HT1080 (cell line): ENCODE results near the gene NFIX. TPM values are rescaled to one million over a fixed set of nuclear protein-coding genes. Genes with fewer than 3 reads are reported as not detected.

Experiments
- DNase-seq: peaks from one replicate; pipeline ENCODE4 v3.0.0-alpha.2; 2015; ENCODE audit warnings: low read depth
- total RNA-seq: library from RNA; depleted of rRNA; stranded (reverse); fragments of >200 nt; shearing (Covaris generic); gene quantifications from 2 replicates; pipeline ENCODE4 v1.2.3, GENCODE V29; 2014

Gene NFIX
- total RNA-seq, 1 experiment from 2014 or later: 21.7 TPM

GRCh38 chr19:13035820-13036365, 40.6 kb downstream of the NFIX start:
- DNase-seq: no peak

GRCh38 chr19:13036366-13036976, 41.2 kb downstream of the NFIX start:
- DNase-seq: peak; percentile 85

GRCh38 chr19:13037161-13037560, 41.9 kb downstream of the NFIX start:
- DNase-seq: peak; percentile 87

GRCh38 chr19:13037731-13038130, 42.5 kb downstream of the NFIX start:
- no peak for DNase-seq

GRCh38 chr19:13038306-13039210, 43.3 kb downstream of the NFIX start:
- DNase-seq: no peak

- no peak for DNase-seq
Measured at GRCh38 chr19:13039211-13039789, 44.0 kb downstream of the NFIX start.

- DNase-seq: no peak
Measured at GRCh38 chr19:13040232-13040947, 45.1 kb downstream of the NFIX start.

- no peak for DNase-seq
Measured at GRCh38 chr19:13040948-13041292, 45.6 kb downstream of the NFIX start.

GRCh38 chr19:13042443-13043130, 47.3 kb downstream of the NFIX start:
- DNase-seq: no peak

- no peak for DNase-seq
Measured at GRCh38 chr19:13043285-13043684, 48.0 kb downstream of the NFIX start.

GRCh38 chr19:13044231-13044836, 49.1 kb downstream of the NFIX start:
- peak; percentile 65 for DNase-seq

GRCh38 chr19:13045812-13046211, 50.5 kb downstream of the NFIX start:
- DNase-seq: no peak

- DNase-seq: no peak
Measured at GRCh38 chr19:13047374-13047773, 52.1 kb downstream of the NFIX start.

GRCh38 chr19:13050274-13050673, 55.0 kb downstream of the NFIX start:
- DNase-seq: no peak

- peak; percentile 60 for DNase-seq
Measured at GRCh38 chr19:13051557-13052165, 56.4 kb downstream of the NFIX start.

GRCh38 chr19:13052447-13053175, 57.3 kb downstream of the NFIX start:
- no peak for DNase-seq

GRCh38 chr19:13053238-13053637, 58.0 kb downstream of the NFIX start:
- DNase-seq: no peak

GRCh38 chr19:13053761-13054625, 58.7 kb downstream of the NFIX start:
- peak; percentile 99 for DNase-seq
